Heart right ventricle (tissue), 16 donors: ENCODE results near the gene GTF2IRD1. TPM values are rescaled to one million over a fixed set of nuclear protein-coding genes. Genes with fewer than 3 reads are reported as not detected.
A peak's percentile ranks its signal among the peaks of the same experiment; 100 is the strongest.

Experiments
- ATAC-seq, 8 donors: fragments of 200-7000 bp; cut with Tn5 transposase; one replicate each; pipeline ENCODE4 v1.9.1; 2020; ENCODE audit warnings: mild to moderate bottlenecking in 8 of 8, moderate library complexity in 8 of 8, moderate number of reproducible peaks in 1 of 8
- DNase-seq, 2 donors: peaks; one replicate each; pipeline ENCODE4 v3.0.0-alpha.2; 2020
- H3K27ac ChIP-seq, 10 donors: fragments of 200-600 bp; sonication (generic) in 2 of 10; one replicate each; pipeline versions ENCODE4 v1.5.0 to v1.8.0; 2020 to 2022; ENCODE audit warnings: mild to moderate bottlenecking in 3 of 10
- H3K27me3 ChIP-seq, 7 donors: fragments of 200-600 bp; one replicate each; pipeline ENCODE4 v1.8.0; 2021 to 2022; ENCODE audit warnings: mild to moderate bottlenecking in 2 of 7
- H3K36me3 ChIP-seq, 9 donors: fragments of 200-600 bp; sonication (generic) in 1 of 9; one replicate each; pipeline versions ENCODE4 v1.5.0 to v1.8.0; 2020 to 2022; ENCODE audit warnings: mild to moderate bottlenecking in 2 of 9
- H3K4me1 ChIP-seq, 9 donors: fragments of 200-600 bp; sonication (generic) in 1 of 9; one replicate each; pipeline versions ENCODE4 v1.5.0 to v1.8.0; 2020 to 2022; ENCODE audit warnings: mild to moderate bottlenecking in 4 of 9
- H3K4me3 ChIP-seq, 10 donors: fragments of 200-600 bp; sonication (generic) in 2 of 10; one replicate each; pipeline versions ENCODE4 v1.5.0 to v1.8.0; 2020 to 2022; ENCODE audit warnings: mild to moderate bottlenecking in 7 of 10, moderate library complexity in 2 of 10
- H3K9me3 ChIP-seq, 11 donors: fragments of 200-600 bp in 10 of 11; sonication (generic) in 2 of 11; one replicate each; pipeline versions ENCODE4 v1.5.0 to v1.8.0; 2013 to 2022; ENCODE audit warnings: mild to moderate bottlenecking in 2 of 11, control low read depth in 1 of 11, moderate library complexity in 1 of 11
- WGBS, 2 donors: extraction: QIAGEN DNeasy Blood & Tissue Kit; methylation state at CpG; one replicate each; pipeline ENCODE4 v1.1.7; 2013; ENCODE audit warnings: inconsistent platforms in 1 of 2; 5-methylcytosine and 5-hydroxymethylcytosine counted together
- intact Hi-C, 10 donors: fragments of 100-400 bp; cut with DNase I; formaldehyde crosslinking; loops; one replicate each; pipeline versions ENCODE4 v1.11.1 to v1.14.2; 2022
- polyA plus RNA-seq, 2 donors: library from polyadenylated mRNA; stranded (reverse); fragments of 200-250 nt; gene quantifications; one replicate each; pipeline ENCODE4 v1.2.3, GENCODE V29; 2013
- total RNA-seq, 10 donors: library from RNA; stranded (reverse); fragmentation: NEBNext Ultra II Directional in 3 of 10; extraction: Animal tissue kit (Norgen Biotek cat#: 25700) in 3 of 10; gene quantifications; one replicate each; pipeline versions ENCODE4 v1.2.1 to v1.2.4, GENCODE V29; 2021 to 2023
- TF ChIP-seq, protein P1 (sequence below), 9 donors: fragments of 200-600 bp; sonication (generic) in 2 of 9; IDR thresholded peaks; one replicate each; pipeline versions ENCODE4 v1.5.0 to v1.8.0; 2021 to 2022; ENCODE audit warnings: antibody characterized with exemption in 9 of 9, mild to moderate bottlenecking in 5 of 9, moderate library complexity in 1 of 9
- donor health status: Arrhythmogenic right ventricular cardiomyopathy.
- donor health status: ischemic (EF 13 %, LVEDD 7.1; RV severe dilation, severe dysfunction).
- donor health status: healthy with polysubstance abuse.
- donor health status: DM: no; HTN: yes; CAD: no.
- donor health status: DM: no; HTN: no; CAD: no.
- donor health status: ischemic (EF 25% LVEDD 6.9; RV normal size, moderate dysfunction).
- donor health status: ischemic (EF 25% LVEDD 5.7; RV mildly dilated, moderate dysfunction).
- donor health status: healthy.
- donor health status: DM: yes; HTN: yes; CAD: no.
- donor health status: Ischemic cardiomyopathy.
- donor health status: ischemic (EF 35%, LVEDD 5.7; RV mildly dilated, moderate dysfunction).
- donor health status: nonischemic (EF 11% LVEDD 7.7; RV severe dilation, severe dysfunction).
- donor health status: DM: yes; HTN: yes; CAD: no.
- donor health status: PGD.
- donor health status: ischemic (EF 29% LVEDD 5.4; RV normal size, mild dysfunction).
- donor health status: nonischemic (EF 23%, LVEDD 6.1; RV moderate dilation, normal function).

Gene GTF2IRD1
- total and polyA plus RNA-seq, 12 donors, result 11.7 to 36.6 (median 18.0) TPM

DNA sequence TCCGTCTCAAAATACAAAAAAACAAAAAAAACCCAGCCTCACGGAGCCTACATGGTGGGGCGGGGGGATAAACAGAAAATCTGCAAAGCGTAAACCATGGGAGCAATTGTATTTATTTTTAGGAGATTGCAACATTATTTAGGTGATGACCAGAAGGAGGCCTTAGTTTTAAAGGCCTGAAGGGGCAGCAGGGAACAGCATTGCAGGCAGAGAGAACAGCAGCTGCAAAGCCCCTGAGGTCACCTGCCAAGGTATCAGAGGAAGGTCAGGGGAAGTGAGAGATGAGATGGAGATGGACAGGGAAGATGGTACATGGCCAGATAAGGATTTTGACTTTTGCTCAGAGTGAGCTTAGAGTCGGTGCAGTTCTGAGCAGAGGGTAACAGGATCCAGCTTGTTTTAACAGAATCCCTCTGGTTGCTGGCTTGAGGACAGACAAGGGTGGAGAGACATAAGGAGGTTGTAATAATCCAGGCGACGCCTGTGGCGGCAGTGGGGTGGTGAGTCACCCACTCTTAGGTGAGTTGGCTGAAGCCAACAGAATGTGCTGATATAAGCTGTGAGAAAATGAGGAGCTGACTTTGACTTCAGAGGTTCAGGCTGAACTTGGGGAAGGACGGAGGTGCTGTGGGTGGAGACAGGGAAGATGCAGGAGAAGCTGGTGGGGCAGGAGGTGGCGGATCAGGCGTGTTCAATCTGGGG, 121.5 kb downstream of the GTF2IRD1 start:
- Histone ChIP-seq H3K27ac (no peak overlapping the region), H3K27me3 (no peaks in the 10 kb centered on the region), H3K9me3 (no peaks in the 10 kb centered on the region), H3K36me3 (no peaks in the 10 kb centered on the region), H3K4me3 (no peak overlapping the region), H3K4me1 (peaks cover 0 to 5% (median 0%) of the 10 kb centered on the region in 9 donors)
- TF ChIP-seq, protein P1, sequence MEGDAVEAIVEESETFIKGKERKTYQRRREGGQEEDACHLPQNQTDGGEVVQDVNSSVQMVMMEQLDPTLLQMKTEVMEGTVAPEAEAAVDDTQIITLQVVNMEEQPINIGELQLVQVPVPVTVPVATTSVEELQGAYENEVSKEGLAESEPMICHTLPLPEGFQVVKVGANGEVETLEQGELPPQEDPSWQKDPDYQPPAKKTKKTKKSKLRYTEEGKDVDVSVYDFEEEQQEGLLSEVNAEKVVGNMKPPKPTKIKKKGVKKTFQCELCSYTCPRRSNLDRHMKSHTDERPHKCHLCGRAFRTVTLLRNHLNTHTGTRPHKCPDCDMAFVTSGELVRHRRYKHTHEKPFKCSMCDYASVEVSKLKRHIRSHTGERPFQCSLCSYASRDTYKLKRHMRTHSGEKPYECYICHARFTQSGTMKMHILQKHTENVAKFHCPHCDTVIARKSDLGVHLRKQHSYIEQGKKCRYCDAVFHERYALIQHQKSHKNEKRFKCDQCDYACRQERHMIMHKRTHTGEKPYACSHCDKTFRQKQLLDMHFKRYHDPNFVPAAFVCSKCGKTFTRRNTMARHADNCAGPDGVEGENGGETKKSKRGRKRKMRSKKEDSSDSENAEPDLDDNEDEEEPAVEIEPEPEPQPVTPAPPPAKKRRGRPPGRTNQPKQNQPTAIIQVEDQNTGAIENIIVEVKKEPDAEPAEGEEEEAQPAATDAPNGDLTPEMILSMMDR (IDR thresholded peaks at IDR 0.05), result no peak
- 92 to 98% methylated on average over 11 of the region's 11 CpGs for WGBS, 2 donors
- ATAC-seq (no peak), DNase-seq (no peak)
- intact Hi-C loops, result loop anchor here in 1 of 10 donors (10.0 kb wide), 1 partner anchor 60 kb away; no protein-coding TSS in a partner anchor

DNA sequence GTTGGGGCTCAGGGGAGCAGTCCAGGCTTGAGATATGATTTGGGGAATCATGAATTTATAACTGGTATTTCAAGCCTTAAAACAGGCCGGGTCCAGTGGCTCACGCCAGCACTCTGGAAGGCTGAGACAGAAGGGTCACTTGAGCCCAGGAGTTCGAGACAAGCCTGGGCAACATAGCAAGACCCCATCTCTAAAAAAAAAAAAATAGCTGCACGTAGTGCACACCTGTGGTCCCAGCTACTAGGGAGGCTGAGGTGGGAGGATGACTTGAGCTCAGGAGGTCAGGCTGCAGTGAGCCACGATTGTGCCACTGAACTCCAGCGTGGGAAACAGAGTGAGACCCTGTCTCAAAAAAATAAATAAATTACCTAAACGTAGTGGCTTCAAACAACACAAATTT, 122.1 kb downstream of the GTF2IRD1 start:
- Histone ChIP-seq H3K27ac (no peak overlapping the region), H3K4me1 (peaks cover 0 to 10% (median 0%) of the 10 kb centered on the region in 9 donors), H3K27me3 (no peaks in the 10 kb centered on the region), H3K4me3 (no peak overlapping the region), H3K36me3 (no peaks in the 10 kb centered on the region), H3K9me3 (no peaks in the 10 kb centered on the region)
- WGBS, 2 donors, result 87 to 95% methylated on average over 7 of the region's 7 CpGs
- DNase-seq (no peak), ATAC-seq (no peak)
- TF ChIP-seq, protein P1 (IDR thresholded peaks at IDR 0.05), result no peak
- intact Hi-C loops, result loop anchor here in 1 of 10 donors (10.0 kb wide), 1 partner anchor 59 kb away; no protein-coding TSS in a partner anchor

DNA sequence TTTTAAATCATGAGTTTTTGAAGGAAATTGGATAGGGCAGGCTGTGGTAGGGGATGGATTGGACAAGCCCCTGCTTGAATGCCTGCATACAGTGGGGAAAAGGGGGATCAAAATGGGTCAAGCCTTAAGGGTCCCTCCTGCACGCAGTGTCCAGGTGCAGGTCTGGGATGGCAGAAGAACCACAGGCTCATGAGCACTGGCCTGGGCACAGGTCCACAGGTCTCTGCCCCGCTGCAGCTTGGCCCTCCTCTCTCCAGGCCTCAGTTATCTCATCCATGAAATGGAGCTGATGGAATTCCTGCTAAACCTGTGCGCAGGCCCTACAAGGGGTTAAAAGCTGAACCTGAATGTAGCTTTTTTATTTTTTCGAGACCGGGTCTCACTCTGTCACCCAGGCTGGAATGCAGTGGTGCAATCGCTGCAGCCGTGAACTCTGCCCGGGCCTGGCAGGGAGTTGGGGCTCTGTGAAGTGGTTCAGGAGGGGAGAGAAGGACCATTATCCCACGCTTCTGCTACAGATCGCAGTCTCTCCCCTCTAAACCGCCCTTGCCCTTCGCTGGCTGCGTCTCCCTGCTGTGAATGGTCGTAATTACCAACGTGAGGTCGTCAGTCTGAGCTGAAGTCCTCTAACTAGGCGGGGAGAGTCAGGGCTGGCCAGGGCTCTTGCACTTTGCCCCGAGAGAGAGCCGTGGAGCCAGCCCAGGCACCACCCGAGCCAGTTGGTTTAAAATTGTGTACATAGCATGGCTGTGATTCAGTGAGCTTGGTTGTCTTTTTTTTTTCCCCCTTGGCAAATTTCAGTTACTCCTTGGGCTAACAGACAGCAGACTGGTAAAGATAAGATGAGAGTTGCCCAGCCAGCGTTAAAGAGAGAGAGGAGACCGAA, 126.3 kb downstream of the GTF2IRD1 start:
- H3K27ac ChIP-seq, result no peak overlapping the region
- TF ChIP-seq, protein P1 (IDR thresholded peaks at IDR 0.05), result no peak
- H3K9me3 ChIP-seq, result no peaks in the 10 kb centered on the region
- intact Hi-C loops, result loop anchor here in 1 of 10 donors (10.0 kb wide), 1 partner anchor 55 kb away; no protein-coding TSS in a partner anchor
- H3K36me3 ChIP-seq, result no peaks in the 10 kb centered on the region
- ATAC-seq (peak in 7 of 8 donors; percentile 21 to 74 (median 43)), DNase-seq (no peak)
- peaks cover 0 to 18% (median 0%) of the 10 kb centered on the region in 9 donors for H3K4me1 ChIP-seq
- WGBS, 2 donors, result 56 to 61% methylated on average over 22 of the region's 22 CpGs
- H3K4me3 ChIP-seq, result no peak overlapping the region
- no peaks in the 10 kb centered on the region for H3K27me3 ChIP-seq

DNA sequence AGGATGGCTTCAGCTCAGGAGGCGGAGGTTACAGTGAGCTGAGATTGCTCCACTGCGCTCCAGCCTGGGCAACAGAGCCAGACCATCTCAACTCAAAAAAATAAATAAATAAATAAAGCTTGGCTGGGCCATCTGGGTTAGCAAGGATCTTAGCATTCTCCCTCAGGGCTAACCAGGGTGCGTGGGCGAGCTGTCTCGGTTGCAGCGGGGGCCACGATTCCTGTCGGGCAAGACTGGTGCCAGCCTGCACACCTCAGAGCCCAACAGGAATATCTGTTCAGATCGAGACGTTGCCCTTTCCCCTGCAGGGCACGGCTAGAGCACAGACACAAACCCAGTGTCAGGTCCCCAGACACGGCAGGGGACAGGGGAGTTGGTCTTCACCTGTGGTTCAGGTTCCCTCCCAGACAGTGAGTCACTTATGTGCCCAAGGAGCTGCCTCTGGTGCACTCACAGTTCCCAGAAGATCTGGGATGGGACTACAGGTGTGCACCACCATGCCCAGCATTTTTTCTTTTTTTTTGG, 128.3 kb downstream of the GTF2IRD1 start:
- intact Hi-C loops, result no loop called here
- Histone ChIP-seq H3K9me3 (no peaks in the 10 kb centered on the region), H3K27ac (no peak overlapping the region), H3K4me3 (no peak overlapping the region), H3K27me3 (no peaks in the 10 kb centered on the region), H3K4me1 (peaks cover 0 to 24% (median 7%) of the 10 kb centered on the region in 9 donors), H3K36me3 (no peaks in the 10 kb centered on the region)
- 89 to 94% methylated on average over 12 of the region's 12 CpGs for WGBS, 2 donors
- no peak for ATAC-seq
- no peak for DNase-seq
- TF ChIP-seq, protein P1 (IDR thresholded peaks at IDR 0.05), result no peak
